HG03520 (cell line): Measurements from ENCODE around the gene ABHD17A.

Experiments used
- ATAC-seq: cut with Tn5 transposase; IDR thresholded peaks from one replicate; pipeline ENCODE4 v1.9.1; 2021; ENCODE audit warnings: mild to moderate bottlenecking, moderate library complexity; ENCODE audit not compliant: unreplicated experiment

The ABHD17A gene

GRCh38 chr19:1885398-1886119 is at the start of gene ABHD17A:
Gene ABHD17A, minus strand, starts transcription at chr19:1885496. Its CDS starts 3,930 bp downstream, at chr19:1881566.
- ATAC-seq: peak; percentile 68

GRCh38 chr19:1933942-1934341 is 48.6 kb upstream of the ABHD17A start:
- ATAC-seq: no peak

GRCh38 chr19:1933244-1933643 is 47.9 kb upstream of the ABHD17A start:
- ATAC-seq: no peak

GRCh38 chr19:1932395-1932794 is 47.1 kb upstream of the ABHD17A start:
- ATAC-seq: no peak

- ATAC-seq: no peak
These were observed 46.1 kb upstream of the ABHD17A start for GRCh38 chr19:1931445-1931844.

- ATAC-seq: no peak
These were observed 43.9 kb upstream of the ABHD17A start for GRCh38 chr19:1929021-1929742.

- no peak for ATAC-seq
These were observed 40.2 kb upstream of the ABHD17A start for GRCh38 chr19:1925544-1925943.

- no peak for ATAC-seq
These were observed 39.1 kb upstream of the ABHD17A start for GRCh38 chr19:1924320-1924961.

GRCh38 chr19:1923319-1923718 is 38.0 kb upstream of the ABHD17A start:
- ATAC-seq: no peak

GRCh38 chr19:1922803-1923202 is 37.5 kb upstream of the ABHD17A start:
- ATAC-seq: no peak

- no peak for ATAC-seq
These were observed 36.5 kb upstream of the ABHD17A start for GRCh38 chr19:1921825-1922224.

- no peak for ATAC-seq
These were observed 36.0 kb upstream of the ABHD17A start for GRCh38 chr19:1921326-1921725.

GRCh38 chr19:1920644-1921043 is 35.3 kb upstream of the ABHD17A start:
- no peak for ATAC-seq

GRCh38 chr19:1918975-1919374 is 33.7 kb upstream of the ABHD17A start:
- ATAC-seq: no peak

- no peak for ATAC-seq
These were observed 32.6 kb upstream of the ABHD17A start for GRCh38 chr19:1917926-1918325.

GRCh38 chr19:1917146-1917545 is 31.9 kb upstream of the ABHD17A start:
- no peak for ATAC-seq

- no peak for ATAC-seq
These were observed 29.6 kb upstream of the ABHD17A start for GRCh38 chr19:1914826-1915341.

GRCh38 chr19:1913781-1914577 is 28.7 kb upstream of the ABHD17A start:
- no peak for ATAC-seq

GRCh38 chr19:1912760-1913505 is 27.6 kb upstream of the ABHD17A start:
- ATAC-seq: no peak

- ATAC-seq: no peak
These were observed 26.7 kb upstream of the ABHD17A start for GRCh38 chr19:1911995-1912394.
